GM18505 (cell line): Measurements from ENCODE around the gene MAP3K21.

ENCODE experiments used
- ATAC-seq: cut with Tn5 transposase; IDR thresholded peaks from one replicate; pipeline ENCODE4 v1.9.1; 2021; ENCODE audit not compliant: unreplicated experiment
- POLR2A ChIP-seq: IDR thresholded peaks from 4 replicates; pipeline ENCODE4 v1.6.1; 2011; ENCODE audit warnings: borderline replicate concordance; ENCODE audit not compliant: insufficient read depth, insufficient read length; ENCODE audit errors: extremely low read depth

MAP3K21 gene

GRCh38 chr1:233327651-233328141 is at the start of gene MAP3K21:
MAP3K21 (plus strand) TSS chr1:233327724; CDS start chr1:233328029, 305 bp downstream.
- no peak for TF ChIP-seq POLR2A
- peak; percentile 42 for ATAC-seq

DNA sequence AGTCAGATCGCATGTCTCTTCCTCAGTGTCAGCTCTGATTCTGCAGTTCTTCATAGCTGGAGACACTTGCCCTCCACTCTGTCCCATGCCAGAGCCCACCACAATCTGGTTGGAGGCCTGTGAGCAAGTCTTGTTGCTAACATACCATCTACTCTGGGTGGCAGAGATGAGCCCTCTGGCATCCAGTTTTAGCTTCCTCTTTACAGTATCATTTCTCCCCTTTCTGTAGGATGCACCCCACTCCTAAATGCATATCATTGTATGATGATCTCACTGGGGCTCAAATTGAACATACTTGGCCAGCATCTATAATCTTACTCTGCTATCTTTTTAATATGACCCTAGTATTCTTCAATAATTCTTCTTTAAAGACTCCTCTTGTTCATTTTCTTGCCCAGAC is 48.9 kb upstream of the MAP3K21 start:
- ATAC-seq = no peak
- no peak for TF ChIP-seq POLR2A

DNA sequence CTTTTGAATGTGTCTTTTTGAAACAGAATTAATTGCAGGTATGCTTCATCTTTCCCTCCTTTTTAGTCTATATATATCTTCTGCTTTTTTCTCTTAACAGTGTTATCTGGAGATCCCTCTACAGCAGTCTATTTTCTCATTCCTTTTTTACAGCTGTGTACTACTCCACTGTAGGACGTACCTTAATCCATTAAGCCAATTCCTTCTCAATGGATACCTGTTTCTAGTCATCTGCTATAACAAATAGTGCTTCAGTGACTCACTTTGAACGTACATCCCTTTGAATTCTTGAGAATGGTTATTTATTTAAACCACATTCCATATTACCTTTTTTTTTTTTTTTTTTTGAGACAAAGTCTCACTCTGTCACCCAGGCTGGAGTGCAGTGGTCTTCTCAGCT is 47.6 kb upstream of the MAP3K21 start:
- TF ChIP-seq POLR2A = no peak
- ATAC-seq = no peak

- peak; percentile 83 for ATAC-seq
- TF ChIP-seq POLR2A = no peak
These were observed 45.6 kb upstream of the MAP3K21 start for GRCh38 chr1:233281711-233282581.

GRCh38 chr1:233282582-233282886 is 45.0 kb upstream of the MAP3K21 start:
- TF ChIP-seq POLR2A = no peak
- ATAC-seq = no peak

DNA sequence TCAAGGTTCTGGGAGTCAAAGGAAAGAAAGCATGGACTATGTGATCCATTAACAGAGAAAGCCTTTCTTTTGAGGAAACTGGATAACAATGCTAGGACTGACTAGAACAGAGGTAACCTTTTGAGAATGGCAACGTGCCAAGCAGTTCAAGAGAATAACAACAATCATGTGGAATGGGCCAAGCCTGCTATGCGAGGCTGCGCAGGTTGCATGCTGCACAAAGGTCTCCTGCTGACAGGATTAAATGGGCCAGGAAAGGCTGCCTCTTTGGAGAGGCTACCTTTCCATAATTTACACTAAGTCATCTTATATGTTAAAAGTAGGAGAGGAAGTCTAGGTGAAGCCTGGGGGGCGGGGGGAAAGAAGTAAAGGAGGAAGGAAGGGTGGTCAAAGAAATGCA is 37.8 kb upstream of the MAP3K21 start:
- TF ChIP-seq POLR2A = no peak
- ATAC-seq = no peak

GRCh38 chr1:233290396-233291034 is 37.0 kb upstream of the MAP3K21 start:
- ATAC-seq = no peak
- TF ChIP-seq POLR2A = no peak

- TF ChIP-seq POLR2A = no peak
These were observed 33.7 kb upstream of the MAP3K21 start for GRCh38 chr1:233293556-233294446.

GRCh38 chr1:233294913-233295236 is 32.6 kb upstream of the MAP3K21 start:
- no peak for TF ChIP-seq POLR2A

More at GRCh38 chr1:233293556-233294446, 33.7 kb upstream of the MAP3K21 start:
- ATAC-seq = no peak

GRCh38 chr1:233295237-233295974 is 32.1 kb upstream of the MAP3K21 start, which contains the start of gene PCNX2:
PCNX2 (minus strand) TSS chr1:233295725; CDS start chr1:233295478, 247 bp downstream.
- peak; percentile 65 for TF ChIP-seq POLR2A
- peak; percentile 91 for ATAC-seq

More at GRCh38 chr1:233294913-233295236, 32.6 kb upstream of the MAP3K21 start:
- peak; percentile 40 for ATAC-seq

DNA sequence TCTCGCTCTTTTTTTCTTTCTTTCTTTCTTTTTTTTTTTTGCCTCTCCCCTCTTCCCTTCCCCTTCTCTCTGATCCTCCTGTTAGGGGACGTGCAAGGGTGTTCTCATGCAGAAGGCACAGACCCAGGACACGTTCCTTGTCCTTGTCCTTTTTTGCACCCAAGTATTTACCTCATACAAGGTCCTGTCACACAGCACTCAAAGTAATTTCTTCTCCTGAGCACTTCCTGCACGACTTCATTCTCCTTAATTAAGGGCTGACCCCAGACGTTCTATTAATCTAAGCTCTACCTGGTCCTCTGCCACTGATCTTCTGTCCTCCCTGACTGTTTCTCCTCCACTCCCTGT is 31.6 kb upstream of the MAP3K21 start:
- ATAC-seq = no peak

DNA sequence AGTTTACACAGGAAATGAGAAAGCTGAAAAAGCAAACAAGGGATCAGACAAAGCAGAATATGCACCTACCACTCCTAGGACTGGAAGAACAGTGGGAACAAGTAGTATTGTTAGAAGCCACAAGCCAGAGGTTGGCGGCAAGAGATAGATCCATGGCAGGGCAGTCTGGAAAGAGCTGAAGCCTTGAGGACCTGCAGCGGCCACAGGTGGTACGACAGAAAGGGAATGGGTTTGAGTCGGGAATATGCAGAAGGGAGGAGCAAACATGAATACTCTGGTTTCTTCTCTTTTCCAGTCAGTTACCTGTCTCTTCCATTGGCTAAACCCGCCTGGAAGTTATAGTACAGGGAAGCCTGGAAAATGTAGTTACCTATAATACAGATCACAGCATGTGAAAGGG is 28.1 kb upstream of the MAP3K21 start:
- no peak for ATAC-seq
- no peak for TF ChIP-seq POLR2A

More for the DNA sequence above, 31.6 kb upstream of the MAP3K21 start:
- no peak for TF ChIP-seq POLR2A
